LNCAP (cell line): ENCODE results near the gene UXT.

Source experiments
- TF ChIP-seq, protein P1 (sequence below): fragments of 450-650 bp; IDR thresholded peaks from 2 replicates; pipeline ENCODE4 v1.5.1; 2017; ENCODE audit warnings: mild to moderate bottlenecking

Gene UXT

DNA sequence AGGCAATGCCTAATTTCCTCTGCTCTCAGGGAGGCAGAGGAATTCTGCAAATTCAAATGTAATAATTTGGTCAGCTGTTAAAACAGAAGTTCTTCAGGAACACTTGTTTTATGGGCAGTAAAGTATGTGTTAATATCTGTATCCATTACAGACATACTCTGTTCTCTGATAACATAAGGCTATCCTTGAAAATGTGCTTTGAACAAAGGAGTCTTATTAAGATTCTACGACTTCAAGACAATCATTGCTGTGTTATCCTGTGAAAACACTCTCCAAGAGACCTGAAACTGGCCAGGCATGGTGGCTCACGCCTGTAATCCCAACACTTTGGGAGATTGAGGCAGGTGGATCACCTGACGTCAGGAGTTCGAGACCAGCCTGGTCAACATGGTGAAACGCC, 27.3 kb downstream of the UXT start:
- TF ChIP-seq, protein P1, sequence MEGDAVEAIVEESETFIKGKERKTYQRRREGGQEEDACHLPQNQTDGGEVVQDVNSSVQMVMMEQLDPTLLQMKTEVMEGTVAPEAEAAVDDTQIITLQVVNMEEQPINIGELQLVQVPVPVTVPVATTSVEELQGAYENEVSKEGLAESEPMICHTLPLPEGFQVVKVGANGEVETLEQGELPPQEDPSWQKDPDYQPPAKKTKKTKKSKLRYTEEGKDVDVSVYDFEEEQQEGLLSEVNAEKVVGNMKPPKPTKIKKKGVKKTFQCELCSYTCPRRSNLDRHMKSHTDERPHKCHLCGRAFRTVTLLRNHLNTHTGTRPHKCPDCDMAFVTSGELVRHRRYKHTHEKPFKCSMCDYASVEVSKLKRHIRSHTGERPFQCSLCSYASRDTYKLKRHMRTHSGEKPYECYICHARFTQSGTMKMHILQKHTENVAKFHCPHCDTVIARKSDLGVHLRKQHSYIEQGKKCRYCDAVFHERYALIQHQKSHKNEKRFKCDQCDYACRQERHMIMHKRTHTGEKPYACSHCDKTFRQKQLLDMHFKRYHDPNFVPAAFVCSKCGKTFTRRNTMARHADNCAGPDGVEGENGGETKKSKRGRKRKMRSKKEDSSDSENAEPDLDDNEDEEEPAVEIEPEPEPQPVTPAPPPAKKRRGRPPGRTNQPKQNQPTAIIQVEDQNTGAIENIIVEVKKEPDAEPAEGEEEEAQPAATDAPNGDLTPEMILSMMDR, result no peak

DNA sequence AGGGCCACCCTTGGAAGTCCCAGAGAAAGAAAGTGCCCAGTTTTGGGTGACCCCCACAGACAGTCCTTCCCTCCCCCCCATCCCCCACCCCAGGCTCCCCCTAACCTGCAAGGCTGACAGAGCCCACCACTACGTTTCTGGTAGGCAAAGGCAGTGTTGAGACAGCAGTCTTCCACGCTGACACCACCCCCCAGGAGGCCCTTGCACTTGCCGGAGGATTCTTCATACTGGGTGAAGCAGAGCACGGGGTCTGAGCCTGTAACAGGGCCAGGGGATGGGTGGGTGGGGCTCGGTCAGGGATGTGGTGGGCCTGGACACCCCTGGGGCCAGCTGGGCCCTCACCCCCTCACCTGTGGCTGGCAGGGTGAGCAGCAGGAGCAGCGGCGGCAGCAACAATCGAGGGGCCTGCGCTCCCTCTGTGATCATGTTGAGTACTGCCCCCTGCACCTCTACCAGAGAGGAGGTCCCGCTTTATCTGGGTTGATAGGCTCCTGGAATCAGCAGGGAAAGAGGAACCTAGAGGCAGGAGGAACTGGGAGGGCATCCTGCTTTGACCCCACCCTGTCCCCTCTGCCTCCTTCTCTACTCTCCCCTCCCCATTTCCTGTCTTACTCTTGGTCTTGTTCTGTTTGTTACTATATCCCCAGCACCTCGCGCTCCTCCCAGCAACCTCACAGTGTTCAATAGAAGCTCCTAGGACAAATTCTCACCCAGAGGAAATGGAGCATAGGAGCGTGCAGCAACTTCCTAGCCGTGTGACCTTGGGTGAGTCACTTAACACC, 29.4 kb downstream of the UXT start, which contains the start of gene CFP:
CFP (minus strand) TSS at position 512 of the 782 bp plus-strand sequence; CDS start at position 426, 86 bp downstream.
- TF ChIP-seq, protein P1, result no peak

DNA sequence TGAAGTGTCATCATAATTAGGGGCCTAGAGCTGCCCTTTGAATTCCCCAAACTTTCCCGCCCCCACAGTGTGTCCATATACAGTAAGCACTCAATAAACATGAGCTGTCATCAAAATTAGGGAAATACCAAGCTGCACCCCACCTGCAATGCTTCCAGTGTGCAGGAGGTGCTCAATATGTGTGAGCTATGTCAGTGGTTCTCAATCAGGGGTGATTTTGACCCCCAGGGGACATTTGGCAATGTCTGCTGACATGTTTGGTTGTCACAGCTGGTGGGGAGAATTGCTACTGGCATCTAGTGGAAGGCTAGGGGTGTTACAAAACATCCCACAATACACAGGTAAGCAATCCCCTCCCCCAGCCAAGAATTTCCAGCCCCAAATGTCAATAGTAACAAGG, 30.0 kb downstream of the UXT start:
- TF ChIP-seq, protein P1, result no peak

DNA sequence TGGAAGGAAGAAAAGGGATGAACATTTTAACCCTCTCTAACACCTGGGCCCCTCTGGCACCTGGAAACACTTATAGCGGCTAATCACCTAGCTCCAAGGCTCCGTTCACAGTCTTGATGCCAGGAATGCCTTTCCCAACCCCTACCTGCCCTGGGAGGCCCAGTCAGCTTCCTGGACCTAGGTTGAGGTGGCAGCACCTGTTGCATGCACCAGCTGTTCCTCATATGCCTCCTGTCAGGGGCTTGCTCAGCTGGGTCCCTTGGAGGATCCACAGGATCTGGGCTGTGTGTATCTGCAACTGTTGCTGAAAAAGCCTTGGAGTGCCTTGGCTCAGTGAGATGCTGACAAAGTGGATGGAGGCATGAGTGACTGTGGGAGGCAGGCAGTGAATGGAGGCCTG, 33.6 kb downstream of the UXT start:
- TF ChIP-seq, protein P1, result no peak

DNA sequence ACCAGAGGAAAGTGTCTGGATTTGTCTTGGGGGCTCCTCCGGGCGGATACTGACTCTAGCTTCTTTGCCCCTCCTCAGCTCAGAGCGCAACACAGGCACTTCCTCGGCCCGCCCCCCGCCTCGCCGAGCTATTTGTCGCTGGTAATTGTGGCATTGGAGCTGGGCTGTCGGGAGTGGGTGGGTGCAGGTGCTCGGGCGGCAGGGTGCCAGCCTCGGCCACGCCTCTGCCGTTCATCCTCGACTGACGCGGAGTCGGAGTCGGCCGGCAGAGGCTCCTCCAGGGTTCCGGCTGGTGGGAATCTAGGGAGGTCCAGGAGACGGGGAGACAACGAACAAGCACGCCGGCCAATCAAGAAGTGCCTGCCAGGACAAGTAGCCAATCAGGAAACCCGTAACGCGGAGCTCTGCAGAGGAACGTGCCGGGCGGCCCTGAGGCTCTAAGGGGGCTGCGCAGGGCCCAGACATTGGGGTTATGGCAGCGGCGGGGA, 35.4 kb downstream of the UXT start:
- TF ChIP-seq, protein P1, result no peak

DNA sequence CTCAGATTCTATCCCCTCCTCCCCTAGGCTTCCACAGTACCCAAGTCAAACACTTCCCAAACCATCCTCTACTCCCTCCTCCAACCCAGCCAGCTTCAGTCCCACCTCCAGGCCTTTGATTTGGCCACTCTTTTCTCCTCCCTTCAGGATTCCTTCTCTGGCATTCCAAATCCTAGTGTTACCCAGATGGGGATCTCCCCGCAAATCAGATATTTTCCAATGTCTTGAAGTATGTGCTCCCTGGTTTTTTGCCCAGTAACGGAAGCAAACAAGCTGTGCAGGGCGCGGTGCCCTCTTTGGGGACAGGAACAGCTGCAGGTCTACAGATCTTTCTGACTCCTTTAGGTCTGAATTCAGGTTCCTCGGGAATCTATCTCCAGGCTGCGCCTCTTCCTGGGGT, 37.1 kb downstream of the UXT start:
- TF ChIP-seq, protein P1, result no peak

DNA sequence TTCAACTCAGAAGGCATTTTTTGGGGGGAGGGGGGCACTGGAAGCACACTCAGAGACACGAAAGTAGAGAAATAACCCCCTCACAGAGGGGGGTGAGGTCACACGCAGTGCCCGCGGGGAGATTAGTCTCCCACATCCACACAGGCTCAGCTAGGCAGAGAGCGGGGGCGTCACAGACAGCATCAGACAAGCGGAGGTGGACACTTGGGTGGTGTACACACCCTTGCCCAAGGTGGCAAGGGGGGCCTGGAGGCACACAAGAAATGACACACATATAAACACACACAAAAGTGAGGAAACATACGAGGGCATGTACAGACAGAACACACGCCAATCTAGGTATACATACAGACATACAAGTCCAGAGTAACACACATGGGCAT, 38.7 kb downstream of the UXT start:
- TF ChIP-seq, protein P1, result no peak
